GM18508 (cell line): Measurements from ENCODE around the gene SLC35E1.

Experiments used
- ATAC-seq: cut with Tn5 transposase; IDR thresholded peaks from one replicate; pipeline ENCODE4 v1.9.1; 2021; ENCODE audit warnings: moderate number of reproducible peaks; ENCODE audit not compliant: insufficient read depth, unreplicated experiment

Gene SLC35E1

DNA sequence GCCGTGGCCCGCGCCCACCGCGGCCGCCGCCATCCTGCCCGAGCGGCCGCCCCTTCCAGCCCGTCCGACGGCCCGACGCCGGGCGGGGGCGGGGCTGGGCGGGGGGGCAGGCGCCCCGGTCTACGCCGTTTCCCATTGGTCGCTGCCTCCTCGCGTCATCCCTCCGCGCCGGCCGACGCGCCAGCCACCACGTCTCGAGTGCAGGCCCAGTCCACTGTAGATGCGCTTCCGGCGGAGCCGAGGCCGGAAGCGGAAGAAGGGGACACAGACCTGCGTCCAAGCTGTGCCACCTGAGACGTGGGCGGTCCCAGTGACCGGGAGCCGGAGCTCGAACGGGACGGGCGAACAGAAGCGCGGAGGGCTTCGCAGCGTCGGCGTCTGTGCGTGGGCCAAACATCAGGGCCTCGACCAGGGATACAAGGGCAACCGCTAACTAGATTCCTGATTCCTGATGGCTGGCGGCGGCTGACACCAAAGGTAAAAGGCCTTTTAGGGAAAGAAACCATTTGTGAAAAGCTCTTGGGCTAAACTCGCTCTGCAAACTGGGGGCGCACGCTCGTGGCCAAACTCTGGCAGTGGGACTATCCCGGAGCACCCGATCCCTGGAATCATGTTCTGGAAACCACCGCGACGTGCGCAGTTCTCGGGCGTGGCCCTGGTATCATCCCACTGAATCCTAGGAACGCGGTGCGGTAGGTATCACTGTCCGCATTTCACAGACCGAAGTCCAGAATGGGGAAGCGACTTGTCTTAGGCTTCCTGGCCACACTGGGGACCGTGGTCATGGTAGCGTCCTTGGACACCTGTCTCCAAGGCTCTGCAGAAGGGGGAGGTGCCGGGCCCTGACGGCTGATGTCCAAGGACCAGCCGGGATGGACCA, at the start of gene SLC35E1:
Gene SLC35E1, minus strand, starts transcription at position 84 of the 880 bp plus-strand sequence. Its CDS starts 51 bp downstream, at position 33.
- peak; percentile 39 for ATAC-seq

DNA sequence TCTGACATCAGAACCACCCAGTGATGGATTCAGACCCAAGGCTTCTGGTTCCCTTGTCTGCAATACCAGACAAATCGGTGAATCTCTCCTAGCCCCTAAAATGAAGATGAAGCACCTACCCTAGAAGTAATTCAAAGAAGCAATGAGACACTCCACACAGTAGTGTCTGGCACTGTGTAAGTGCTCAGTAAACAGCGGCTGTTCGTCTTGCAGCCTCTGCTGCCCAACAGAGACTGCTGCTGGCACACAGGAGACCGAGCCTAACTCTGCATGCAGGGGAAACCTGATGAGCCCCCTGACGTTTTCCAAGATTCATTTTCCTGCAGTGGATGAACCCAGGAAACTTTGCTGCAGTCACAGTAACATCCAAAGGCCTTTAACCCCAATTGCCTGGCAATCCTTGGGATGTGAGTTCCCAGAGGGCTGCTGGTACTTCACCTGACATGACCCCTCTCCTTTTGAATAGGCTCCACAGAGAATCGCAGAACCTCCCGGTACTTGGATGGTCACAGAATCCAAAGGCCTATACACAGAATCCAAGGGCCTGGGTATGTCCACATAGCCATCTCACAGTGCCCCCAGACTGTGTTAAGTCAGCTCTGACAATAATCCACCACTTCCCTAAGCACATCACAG, 49.1 kb upstream of the SLC35E1 start:
- no peak for ATAC-seq

DNA sequence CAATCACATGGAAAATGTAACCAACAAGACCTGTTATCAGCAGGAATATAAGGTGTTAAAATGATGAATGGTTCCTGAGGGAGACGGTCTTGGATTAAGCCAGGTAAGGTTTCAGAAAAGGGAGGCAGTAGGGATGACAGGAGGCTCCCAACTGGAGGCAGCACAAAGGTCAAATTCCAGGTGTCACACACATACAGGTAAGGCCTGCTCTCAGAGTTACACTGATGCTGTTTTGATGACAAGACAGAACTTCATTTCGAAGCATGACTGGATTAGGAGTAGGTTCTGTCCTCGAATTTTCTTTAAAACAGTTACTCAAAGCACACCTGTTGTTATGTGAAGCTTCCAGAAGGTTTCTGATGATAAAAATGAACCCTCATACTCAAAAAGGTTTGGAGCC, 48.4 kb upstream of the SLC35E1 start:
- no peak for ATAC-seq

DNA sequence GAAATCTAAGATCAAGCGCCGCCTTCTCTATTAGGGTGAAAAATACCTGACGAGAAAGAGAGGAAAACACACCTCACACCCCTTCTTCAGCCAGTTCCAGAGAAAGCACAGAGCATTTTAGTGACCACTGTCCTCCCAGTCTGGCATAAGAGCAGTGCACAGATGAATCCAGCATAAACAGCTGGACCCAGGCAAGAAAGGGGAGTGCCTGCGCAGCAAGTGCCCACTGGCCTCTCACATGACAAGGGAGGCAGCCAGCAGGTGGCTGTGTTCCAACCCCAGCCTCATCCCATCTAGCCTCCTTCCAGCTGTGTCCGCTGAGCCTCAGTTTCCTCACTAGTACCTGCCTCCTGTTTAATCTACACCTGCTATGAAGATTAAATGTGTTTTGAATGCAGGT, 47.8 kb upstream of the SLC35E1 start:
- no peak for ATAC-seq

DNA sequence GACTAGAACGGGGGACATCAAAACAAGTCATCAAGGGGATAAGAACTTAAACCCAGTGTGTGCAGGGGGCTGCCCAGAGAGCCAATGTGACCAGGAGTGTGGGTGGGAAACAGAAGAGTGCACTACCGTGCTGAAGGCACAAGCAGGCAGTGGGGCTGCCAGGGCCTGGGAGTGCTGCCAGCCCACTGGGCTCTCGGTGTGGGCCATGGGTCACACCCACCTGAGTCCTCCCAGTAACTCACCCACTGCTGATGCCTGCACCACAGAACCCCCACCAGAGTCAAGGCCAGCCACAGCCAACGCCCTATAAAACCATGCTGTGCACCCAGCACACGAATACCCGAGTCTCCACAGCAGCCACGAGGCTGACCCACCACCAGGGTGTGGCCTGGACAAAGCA, 47.2 kb upstream of the SLC35E1 start:
- ATAC-seq: no peak

DNA sequence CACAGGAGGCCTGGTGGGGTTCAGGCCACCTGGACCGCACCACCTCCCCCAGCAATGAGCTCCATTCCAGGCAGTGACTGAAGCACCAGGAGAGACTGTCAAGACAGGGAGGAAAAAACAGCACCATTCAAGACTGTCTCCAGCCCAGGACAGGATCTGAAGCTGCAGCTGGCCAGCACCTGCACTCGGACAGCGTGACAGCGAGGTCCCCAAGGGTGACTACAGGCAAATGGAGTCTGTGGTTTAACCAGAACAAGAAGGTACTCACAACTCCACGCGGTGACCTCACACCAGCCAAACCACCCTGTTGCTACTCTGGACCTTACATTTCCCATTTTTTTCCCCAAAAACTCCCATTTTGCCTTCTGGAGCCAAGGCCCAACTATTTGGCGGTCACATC, 46.0 kb upstream of the SLC35E1 start:
- no peak for ATAC-seq

DNA sequence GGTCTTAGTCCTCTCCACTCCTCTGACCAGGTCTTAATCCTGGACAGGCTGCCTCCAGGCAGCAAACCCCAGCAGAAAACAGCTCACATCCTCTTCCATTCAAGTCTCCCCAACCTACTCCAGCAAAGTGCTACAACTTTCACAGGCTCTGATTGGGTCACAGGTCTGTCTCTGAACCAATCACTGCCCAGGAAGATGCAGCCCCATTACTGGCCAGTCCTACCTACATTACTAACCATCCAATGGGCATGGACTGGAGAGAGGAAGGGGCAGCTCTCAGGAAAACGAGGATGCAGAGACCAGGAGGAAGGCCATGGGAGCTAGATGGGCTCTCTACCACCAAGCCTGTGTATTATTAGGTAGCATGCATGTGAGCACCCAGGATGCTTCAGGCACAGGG, 43.6 kb upstream of the SLC35E1 start:
- no peak for ATAC-seq

DNA sequence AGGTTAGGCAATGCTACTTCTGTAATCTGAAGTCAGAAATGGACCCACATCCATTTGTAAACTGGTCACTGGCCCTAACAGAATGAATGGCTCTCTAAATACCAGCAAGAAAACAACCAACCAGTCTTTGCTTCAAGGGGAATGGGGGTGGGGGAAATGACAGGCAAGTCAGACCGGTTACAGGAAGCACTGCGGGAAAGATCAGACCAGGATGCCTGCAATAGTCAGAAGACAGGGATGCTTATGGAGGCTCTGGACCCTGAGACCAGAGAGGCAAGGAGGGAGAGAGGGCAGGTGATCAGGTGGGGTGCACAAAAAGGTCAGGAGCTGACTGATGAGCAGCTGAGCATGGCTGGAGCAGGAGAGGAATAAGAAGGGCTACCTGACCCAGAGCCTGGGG, 42.7 kb upstream of the SLC35E1 start:
- ATAC-seq: no peak

DNA sequence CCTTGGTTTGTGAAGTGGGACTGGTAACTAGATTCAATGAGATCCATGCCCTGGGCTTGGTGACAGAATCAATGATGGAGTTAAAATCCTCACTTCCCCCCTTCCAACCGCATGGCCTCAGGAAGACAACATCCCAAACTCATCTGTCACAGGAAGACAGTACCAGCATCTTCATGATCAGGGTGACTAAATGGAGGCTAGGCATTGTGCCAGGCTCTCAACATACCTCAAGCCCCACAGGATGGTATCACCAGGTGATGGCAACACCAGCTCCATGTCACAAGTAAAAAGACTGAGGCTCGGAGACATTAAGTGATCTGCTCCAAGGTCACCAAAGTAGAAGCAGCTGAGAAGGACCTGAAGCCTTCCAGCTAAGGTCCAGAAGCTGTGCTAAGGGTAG, 41.6 kb upstream of the SLC35E1 start:
- no peak for ATAC-seq

DNA sequence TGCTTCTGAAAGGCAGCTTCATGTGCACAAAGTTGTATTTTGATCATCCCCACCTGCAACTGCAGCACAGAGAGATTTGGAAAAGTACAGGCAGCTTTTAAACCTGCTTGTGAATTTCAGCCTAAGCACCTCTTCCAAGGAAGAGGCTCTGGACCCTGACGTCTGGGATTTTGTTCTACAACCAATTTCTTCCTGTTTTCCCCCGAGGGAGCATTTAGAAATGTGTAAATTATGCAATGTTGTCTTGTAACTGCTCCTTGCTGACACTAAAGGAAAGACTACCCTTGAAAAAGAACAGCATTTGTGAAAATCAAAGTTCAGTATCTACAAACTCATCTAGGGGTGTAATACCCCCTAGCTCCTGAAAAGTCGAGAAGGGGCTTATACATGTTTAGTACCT, 40.4 kb upstream of the SLC35E1 start:
- ATAC-seq: no peak

DNA sequence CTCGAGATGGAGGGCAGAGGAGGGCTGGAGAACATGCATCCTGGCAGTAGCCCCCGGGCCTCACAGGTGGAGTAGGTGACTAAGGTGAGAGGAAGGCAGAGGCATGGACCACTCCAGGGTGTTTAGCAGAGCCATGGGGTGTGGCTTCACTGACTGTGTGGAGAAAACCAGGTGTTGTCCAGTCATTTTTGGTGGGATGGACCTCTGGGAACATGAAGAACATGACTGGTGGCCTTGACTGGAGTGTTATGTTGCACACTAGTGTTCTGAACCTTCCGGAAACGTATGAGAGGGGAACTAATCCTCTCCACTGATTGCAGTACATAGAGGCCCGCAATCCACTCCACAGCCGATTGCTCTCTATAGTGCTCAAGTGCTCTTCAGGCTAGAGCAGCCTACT, 38.9 kb upstream of the SLC35E1 start:
- ATAC-seq: no peak

DNA sequence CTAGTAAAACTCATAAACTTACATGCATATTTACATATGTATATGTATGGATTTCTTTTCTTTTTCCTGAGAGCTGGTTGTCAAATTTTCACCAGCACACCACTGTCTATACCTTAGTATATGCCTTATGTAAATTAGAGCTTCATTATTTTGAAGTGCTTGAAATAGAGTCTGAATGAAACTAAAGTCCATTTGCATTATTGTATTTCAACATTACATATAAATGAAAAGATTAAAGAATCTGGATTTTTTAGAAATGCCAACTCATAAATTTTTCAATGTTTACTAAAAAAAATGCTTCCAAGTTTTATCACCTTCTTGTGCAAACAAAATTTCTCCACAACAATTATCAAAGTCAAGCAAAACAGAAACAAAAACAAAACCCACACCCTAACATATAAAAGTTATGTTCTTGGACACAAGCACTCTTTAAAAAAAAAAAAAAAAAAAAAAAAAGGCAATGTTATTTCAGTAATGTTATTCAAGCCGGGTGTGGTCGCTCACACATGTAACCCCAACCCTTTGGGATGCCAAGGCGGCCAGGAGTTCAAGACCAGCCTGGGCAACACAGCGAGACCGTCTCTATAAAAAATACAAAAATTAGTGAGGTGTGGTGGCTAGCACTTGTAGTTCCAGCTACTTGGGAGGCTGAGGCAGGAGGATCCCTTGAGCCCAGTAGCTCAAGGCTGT, 37.4 kb upstream of the SLC35E1 start:
- no peak for ATAC-seq

DNA sequence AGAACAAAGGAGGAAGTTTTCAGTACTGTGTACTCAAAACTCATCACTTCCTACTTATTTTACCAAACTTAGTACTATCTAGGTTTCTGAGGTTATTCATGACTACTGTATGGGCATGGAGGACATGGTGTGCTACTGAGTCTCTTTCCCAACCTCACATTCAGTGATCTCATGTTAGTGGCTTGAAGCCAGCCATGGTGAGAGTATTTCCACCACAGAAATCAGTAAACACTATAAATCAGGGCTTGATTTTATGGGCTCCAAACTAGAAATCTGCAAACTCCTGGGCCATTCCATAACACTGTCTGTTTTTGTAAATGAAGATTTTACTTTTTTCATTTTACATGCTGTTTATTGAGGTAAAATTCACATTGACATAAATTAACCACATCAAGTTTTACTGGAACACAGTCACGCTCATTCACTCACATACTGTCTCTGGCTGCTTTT, 36.1 kb upstream of the SLC35E1 start:
- no peak for ATAC-seq

DNA sequence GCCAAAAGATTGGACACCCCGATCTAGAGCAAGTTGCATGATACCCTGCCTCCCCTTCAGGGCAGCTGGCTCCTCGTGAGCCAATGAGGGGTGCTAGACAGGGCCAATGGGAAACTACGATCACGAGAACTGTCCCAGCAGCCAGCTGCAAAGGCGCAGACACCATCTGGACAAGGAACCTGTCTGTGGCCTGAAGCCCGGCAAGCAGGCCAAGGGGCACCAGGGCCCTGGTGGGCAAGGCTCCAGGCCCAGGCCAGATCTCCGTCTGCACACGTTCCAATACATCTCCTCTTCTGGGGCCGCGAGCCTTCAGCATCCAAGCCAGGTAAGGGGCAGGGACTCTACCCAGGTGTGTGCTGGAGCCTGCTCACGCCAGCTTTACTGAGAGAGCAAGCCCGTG, 35.6 kb upstream of the SLC35E1 start:
- ATAC-seq: no peak

DNA sequence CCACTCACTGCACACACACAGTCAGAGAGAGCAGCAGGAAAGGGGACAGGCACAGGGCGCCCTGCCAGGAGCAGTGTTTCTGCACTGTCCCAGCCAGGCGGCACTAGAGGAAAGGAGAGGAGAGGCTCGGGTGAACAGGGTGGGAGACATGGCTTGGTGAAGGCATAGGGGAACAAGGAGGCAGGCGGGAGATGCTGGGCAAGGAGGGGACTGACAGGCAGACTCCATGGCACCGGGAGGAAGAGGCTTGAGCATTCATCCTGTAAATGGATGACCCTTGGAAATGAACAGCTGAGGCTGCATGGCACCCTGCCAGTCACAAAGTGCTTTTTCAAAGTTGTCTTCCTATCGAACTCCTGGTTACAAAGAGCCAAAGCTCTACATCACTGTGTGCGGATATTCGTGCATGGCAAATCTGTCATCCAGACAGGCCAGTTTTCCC, 33.4 kb upstream of the SLC35E1 start:
- ATAC-seq: no peak

DNA sequence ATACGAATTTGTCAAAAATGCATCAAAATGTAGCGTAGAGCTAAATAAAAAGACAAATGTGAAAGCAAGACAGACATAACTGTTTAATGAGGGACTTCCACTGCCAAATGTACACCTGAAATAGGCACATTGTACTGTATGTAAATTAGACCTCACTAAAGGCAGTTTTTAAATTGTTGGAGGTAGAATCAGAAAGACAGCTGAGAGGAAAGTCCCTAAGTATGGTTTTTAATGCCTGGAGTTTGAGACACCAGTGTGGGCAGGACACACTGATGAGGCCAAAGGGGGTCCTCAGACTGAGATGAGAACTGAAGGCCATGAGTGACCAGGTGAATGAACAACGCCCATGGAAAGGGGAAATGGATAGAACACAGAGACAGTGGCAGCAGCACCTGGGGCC, 32.9 kb upstream of the SLC35E1 start:
- ATAC-seq: no peak

DNA sequence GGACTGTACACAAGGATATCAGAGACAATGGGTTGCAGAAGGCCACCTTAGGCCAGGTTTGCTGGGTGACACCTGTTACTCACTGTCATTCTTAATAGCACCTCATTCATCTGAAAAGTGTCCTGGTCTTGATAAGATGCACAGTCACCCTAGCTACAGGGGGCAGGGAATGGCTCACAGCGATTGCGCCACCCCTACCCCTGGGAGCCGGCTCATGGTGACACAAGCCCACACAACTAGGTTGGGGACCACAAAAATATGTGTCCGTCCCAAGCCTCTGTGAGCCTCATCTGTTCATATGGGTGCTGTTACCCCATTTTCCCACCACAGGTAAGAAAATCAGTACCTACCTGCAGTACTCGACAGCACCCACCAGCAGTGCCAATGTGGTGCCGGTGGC, 32.4 kb upstream of the SLC35E1 start:
- no peak for ATAC-seq

DNA sequence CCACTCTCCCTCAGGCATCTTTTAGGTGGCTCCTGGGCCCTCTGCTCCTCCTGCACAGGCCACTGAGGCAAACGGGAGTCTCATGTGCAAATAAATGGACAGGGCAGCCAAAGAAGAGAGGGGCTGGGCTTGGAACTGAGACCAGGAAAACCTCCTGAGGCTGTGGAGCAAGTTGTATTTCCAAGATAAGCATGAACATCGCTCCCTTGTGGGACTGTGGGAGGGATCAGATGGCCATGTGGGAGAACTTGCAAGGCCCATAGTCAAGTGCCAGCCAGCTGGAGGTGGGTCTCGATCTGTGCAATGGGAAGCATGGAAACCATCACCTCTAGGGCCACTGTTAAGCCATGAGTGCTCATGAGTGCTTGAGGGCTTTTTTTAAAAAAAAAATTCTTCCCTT, 30.9 kb upstream of the SLC35E1 start:
- no peak for ATAC-seq

DNA sequence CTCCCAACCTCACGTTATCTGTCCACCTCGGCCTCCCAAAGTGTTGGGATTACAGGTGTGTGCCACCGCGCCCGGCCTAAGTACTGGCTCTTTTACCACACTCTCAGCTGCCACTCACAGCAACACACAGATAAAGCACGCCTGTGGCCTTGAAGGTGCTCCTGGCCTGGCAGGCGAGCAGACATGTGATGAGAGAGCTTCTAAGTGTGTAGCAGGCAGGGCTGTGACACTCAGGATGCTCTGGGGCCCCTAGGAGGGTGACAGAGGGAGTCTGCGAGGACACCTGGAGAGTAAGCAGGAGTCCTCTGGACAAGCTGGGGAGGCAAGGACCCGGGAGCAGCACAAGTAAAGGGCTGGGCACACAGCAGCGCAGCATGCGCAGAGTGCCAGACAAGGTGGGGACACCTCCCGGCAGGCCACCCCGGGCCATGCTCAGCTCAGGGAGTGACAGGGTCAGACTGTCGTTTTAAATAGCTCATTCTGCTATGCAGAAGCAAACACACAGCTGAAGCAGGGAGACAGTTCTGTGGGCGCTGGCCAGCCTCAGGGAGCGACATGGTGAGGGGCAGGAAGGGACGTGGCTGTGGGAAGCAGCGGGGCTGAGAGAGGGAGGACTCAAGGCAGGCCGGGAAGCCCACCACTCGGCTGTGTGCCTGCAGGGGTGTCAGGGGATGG, 29.3 kb upstream of the SLC35E1 start:
- no peak for ATAC-seq

DNA sequence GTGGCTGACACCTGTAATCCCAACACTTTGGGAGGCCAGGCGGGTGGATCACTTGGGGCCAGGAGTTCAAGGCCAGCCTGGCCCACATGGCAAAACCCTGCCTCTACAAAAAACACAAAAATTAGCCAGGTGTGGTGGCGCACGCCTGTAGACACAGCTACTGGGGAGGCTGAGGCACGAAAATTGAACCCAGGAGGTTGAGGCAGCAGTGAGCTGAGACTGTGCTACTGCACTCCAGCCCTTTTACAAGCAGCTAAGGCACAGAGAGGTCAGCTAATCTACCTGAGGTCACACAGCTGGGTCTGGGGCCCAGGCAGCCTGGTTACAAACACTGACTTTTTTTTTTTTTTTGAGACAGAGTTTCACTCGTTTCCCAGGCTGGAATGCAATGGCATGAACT, 28.6 kb upstream of the SLC35E1 start:
- ATAC-seq: no peak
